GM12878 (cell line): ENCODE measurements around the gene SCN3B. TPM values are rescaled to one million over a fixed set of nuclear protein-coding genes. Genes with fewer than 3 reads are reported as not detected.

Experiments
- ATAC-seq: fragments of 200-7000 bp; cut with Tn5 transposase; 3 replicates; pipeline ENCODE4 v1.9.1; 2020; ENCODE audit warnings: mild to moderate bottlenecking, moderate library complexity
- BruUV-seq: library from RNA; stranded (reverse); fragments of 400-500 nt; replicated peaks from 2 replicates; lab custom pipeline; 2021; lab: Mats Ljungman, UMichigan
- CTCF ChIA-PET: fragments of 300-600 bp; sonication (Branson Sonifier 250); formaldehyde crosslinking; extraction: SDS; loops from one replicate; lab custom pipeline; 2021; ENCODE audit warnings: inconsistent platforms; lab: Yijun Ruan, JAX
- POLR2A ChIA-PET: fragments of 350-600 bp; formaldehyde crosslinking; extraction: SDS; loops from one replicate; lab custom pipeline; 2021; ENCODE audit warnings: inconsistent platforms; lab: Charles Lee
- RAD21 ChIA-PET: fragments of 300-600 bp; sonication (Branson Sonifier 250); formaldehyde crosslinking; loops from one replicate; lab custom pipeline; 2023; ENCODE audit warnings: antibody characterized with exemption; ENCODE audit not compliant: unreplicated experiment; lab: Charles Lee
- SMC1A ChIA-PET: fragments of 300-600 bp; sonication (Branson Sonifier 250); formaldehyde crosslinking; loops from one replicate; lab custom pipeline; 2023; ENCODE audit not compliant: unreplicated experiment, uncharacterized antibody; lab: Charles Lee
- DNase-seq: peaks from one replicate; pipeline ENCODE4 v3.0.0-alpha.2; 2011; ENCODE audit warnings: low read depth, low spot score
- FAIRE-seq: peaks from 3 replicates; lab custom pipeline; 2011; peaks lifted over from hg19 to GRCh38; lab: Jason Lieb, UNC
- H2AFZ ChIP-seq: 2 replicates; pipeline ENCODE4 v1.6.0; 2011; ENCODE audit warnings: low read depth, low read length, control low read depth; ENCODE audit not compliant: control insufficient read depth
- H3K27ac ChIP-seq: 2 replicates; pipeline ENCODE4 v1.5.1; 2011; ENCODE audit warnings: control low read depth; ENCODE audit not compliant: control insufficient read depth, insufficient read depth
- H3K27me3 ChIP-seq, 2 experiments: replicated peaks in 1 of 2; 2 replicates each; pipeline versions ENCODE4 v1.6.0 to v1.6.1; 2011; ENCODE audit warnings: low read length in 1 of 2; ENCODE audit not compliant: control insufficient read depth in 2 of 2, insufficient read depth in 2 of 2
- H3K36me3 ChIP-seq, 2 experiments: 2 replicates each; pipeline ENCODE4 v1.5.1; 2011; ENCODE audit warnings: low read length in 1 of 2; ENCODE audit not compliant: control insufficient read depth in 2 of 2, insufficient read depth in 2 of 2
- H3K4me1 ChIP-seq: 2 replicates; pipeline ENCODE4 v1.6.1; 2011; ENCODE audit warnings: mild to moderate bottlenecking, low read length, moderate library complexity, mixed read lengths; ENCODE audit not compliant: control insufficient read depth, insufficient read depth
- H3K4me2 ChIP-seq: 2 replicates; pipeline ENCODE4 v1.6.0; 2011; ENCODE audit warnings: control low read depth; ENCODE audit not compliant: control insufficient read depth, insufficient read depth
- H3K4me3 ChIP-seq: fragments of 200-600 bp; sonication (generic); 2 replicates; pipeline ENCODE4 v1.5.1; 2016
- H3K79me2 ChIP-seq: 2 replicates; pipeline ENCODE4 v1.6.0; 2011; ENCODE audit warnings: low read length; ENCODE audit not compliant: control insufficient read depth, insufficient read depth
- H3K9ac ChIP-seq: 2 replicates; pipeline ENCODE4 v1.8.0; 2011; ENCODE audit warnings: low read length, control low read depth, mixed read lengths; ENCODE audit not compliant: control insufficient read depth, insufficient read depth
- H3K9me3 ChIP-seq: replicated peaks from 3 replicates; pipeline ENCODE4 v1.5.1; 2011; ENCODE audit warnings: mild to moderate bottlenecking, low read length; ENCODE audit not compliant: control insufficient read depth, insufficient read depth
- H4K20me1 ChIP-seq: 2 replicates; pipeline ENCODE4 v1.6.0; 2011; ENCODE audit not compliant: control insufficient read depth, insufficient read depth
- ATF7 ChIP-seq: fragments of 450-650 bp; IDR thresholded peaks from 2 replicates; pipeline ENCODE4 v1.6.1; 2016; ENCODE audit warnings: low read depth, mild to moderate bottlenecking
- CEBPB ChIP-seq, 2 experiments: fragments of 150-350 bp in 1 of 2; IDR thresholded peaks; 2 replicates each; pipeline ENCODE4 v1.6.1; 2012 to 2014; ENCODE audit warnings: low read depth in 2 of 2, low read length in 2 of 2, borderline replicate concordance in 1 of 2, inconsistent platforms in 1 of 2
- E2F8 ChIP-seq: fragments of 450-650 bp; IDR thresholded peaks from 2 replicates; pipeline ENCODE4 v1.6.1; 2018; ENCODE audit warnings: mild to moderate bottlenecking, low read depth, moderate library complexity; ENCODE audit not compliant: partially characterized antibody
- ETV6 ChIP-seq, 2 experiments: fragments of 450-650 bp in 1 of 2; IDR thresholded peaks in 1 of 2; conservative IDR thresholded peaks in 1 of 2; 2 replicates each; pipeline ENCODE4 v1.6.1; 2014; ENCODE audit warnings: antibody characterized with exemption in 1 of 2, borderline replicate concordance in 1 of 2, low read depth in 1 of 2, mild to moderate bottlenecking in 1 of 2, moderate library complexity in 1 of 2
- MEF2B ChIP-seq: fragments of 450-650 bp; IDR thresholded peaks from 2 replicates; pipeline ENCODE4 v1.6.1; 2018; ENCODE audit warnings: mild to moderate bottlenecking, moderate library complexity; ENCODE audit not compliant: partially characterized antibody, poor library complexity, severe bottlenecking
- MTA2 ChIP-seq: fragments of 450-650 bp; IDR thresholded peaks from 2 replicates; pipeline ENCODE4 v1.6.1; 2016; ENCODE audit warnings: low read depth, mild to moderate bottlenecking, moderate library complexity
- MYC ChIP-seq: IDR thresholded peaks from 2 replicates; pipeline ENCODE4 v1.6.1; 2011; ENCODE audit warnings: mild to moderate bottlenecking, low read length, moderate library complexity, inconsistent platforms; ENCODE audit not compliant: insufficient read depth, insufficient replicate concordance, insufficient read length, severe bottlenecking
- NFXL1 ChIP-seq: fragments of 450-650 bp; IDR thresholded peaks from 2 replicates; pipeline ENCODE4 v1.6.1; 2017; ENCODE audit warnings: antibody characterized with exemption, mild to moderate bottlenecking, borderline replicate concordance
- NFYB ChIP-seq: IDR thresholded peaks from 2 replicates; pipeline ENCODE4 v1.6.1; 2011; ENCODE audit warnings: low read depth, mild to moderate bottlenecking, low read length, improper control_type of control experiment, moderate library complexity; ENCODE audit not compliant: insufficient read depth
- NR2C2 ChIP-seq: IDR thresholded peaks from 2 replicates; pipeline ENCODE4 v1.6.1; 2011; ENCODE audit warnings: borderline replicate concordance, low read depth; ENCODE audit not compliant: control insufficient read depth, insufficient read length
- REST ChIP-seq: IDR thresholded peaks from 2 replicates; pipeline ENCODE4 v1.6.1; 2012; ENCODE audit warnings: mild to moderate bottlenecking, low read depth, low read length
- SMARCA5 ChIP-seq: fragments of 450-650 bp; IDR thresholded peaks from 2 replicates; pipeline ENCODE4 v1.6.1; 2017; ENCODE audit warnings: mild to moderate bottlenecking
- SREBF1 ChIP-seq: IDR thresholded peaks from 2 replicates; pipeline ENCODE4 v1.6.1; 2012; ENCODE audit warnings: mild to moderate bottlenecking, low read length
- SUPT20H ChIP-seq: IDR thresholded peaks from 2 replicates; pipeline ENCODE4 v1.6.1; 2011; ENCODE audit warnings: low read depth, mild to moderate bottlenecking, low read length, moderate library complexity, borderline replicate concordance; ENCODE audit not compliant: control insufficient read depth
- TARDBP ChIP-seq: IDR thresholded peaks from 2 replicates; pipeline ENCODE4 v1.6.1; 2016; ENCODE audit warnings: borderline replicate concordance
- TBL1XR1 ChIP-seq: IDR thresholded peaks from 2 replicates; pipeline ENCODE4 v1.6.1; 2012; ENCODE audit warnings: low read depth, low read length, improper control_type of control experiment
- YBX1 ChIP-seq: fragments of 450-650 bp; IDR thresholded peaks from 2 replicates; pipeline ENCODE4 v1.6.1; 2016; ENCODE audit warnings: antibody characterized with exemption
- ZNF207 ChIP-seq: fragments of 450-650 bp; IDR thresholded peaks from 2 replicates; pipeline ENCODE4 v1.6.1; 2014; ENCODE audit warnings: antibody characterized with exemption, mild to moderate bottlenecking, borderline replicate concordance
- ZNF274 ChIP-seq: IDR thresholded peaks from one replicate; pipeline ENCODE4 v1.8.0; 2011; ENCODE audit not compliant: insufficient read length, insufficient read depth
- WGBS: methylation state at CpG from one replicate; pipeline ENCODE4 v1.1.6; 2016; ENCODE audit warnings: low lambda C conversion rate; ENCODE audit not compliant: insufficient replicate concordance, insufficient coverage; ENCODE audit errors: missing lambda C conversion rate; 5-methylcytosine and 5-hydroxymethylcytosine counted together
- in situ Hi-C: fragments of 300-500 bp; cut with MboI; formaldehyde crosslinking; loops from 9 replicates; pipeline ENCODE4 v1.14.3; 2018; ENCODE audit warnings: mixed read lengths
- intact Hi-C: fragments of 100-400 bp; cut with micrococcal nuclease; formaldehyde crosslinking; loops from one replicate; pipeline ENCODE4 v1.14.2; 2022; ENCODE audit not compliant: unreplicated experiment
- polyA plus RNA-seq, 11 experiments: library from polyadenylated mRNA; depleted of rRNA in 4 of 11; unstranded in 6 of 11; stranded (reverse) in 5 of 11; fragments of >200 nt; fragmentation: Nextera tagmentation in 4 of 11; fragmentation: Illumina TruSeq in 1 of 11; extraction: Ambion mirVana in 4 of 11; extraction: Trizol in 1 of 11; gene quantifications; 1 replicate in 1 of 11; 2 replicates in 10 of 11; pipeline versions ENCODE4 v1.2.1 to v1.2.3, GENCODE V29; 2011 to 2016; ENCODE audit warnings: inconsistent platforms in 2 of 11, missing spikeins in 2 of 11, low read depth in 1 of 11
- total RNA-seq, 4 experiments: library from RNA; depleted of rRNA in 3 of 4; stranded (reverse); fragments of >200 nt in 3 of 4; fragmentation: Illumina TruSeq in 1 of 4; extraction: Trizol in 1 of 4; gene quantifications; 2 replicates each; pipeline versions ENCODE4 v1.2.1 to v1.2.3, GENCODE V29; 2013 to 2021

SCN3B gene
- total and polyA plus RNA-seq, 10 of the 15 experiments (the other 5 are each of a cell fraction or from before 2014, with no cell fraction given) = 0.01 to 0.12 (median 0.09) TPM; not detected in 7

GRCh38 chr11:123677510-123677909 lies 23.1 kb upstream of the SCN3B start:
- no peaks in the 10 kb centered on the region for H3K36me3 ChIP-seq
- no peaks in the 10 kb centered on the region for H3K27me3 ChIP-seq
- WGBS = 0% methylated on average over 2 of the region's 2 CpGs
- no peak for ATAC-seq
- intact Hi-C loops (no loop called here), in situ Hi-C loops (no loop called here)
- no peaks in the 10 kb centered on the region for H3K4me1 ChIP-seq
- ChIA-PET SMC1A (interaction anchor here (1.1 to 1.2 kb wide), 2 partner anchors 30 to 34 kb away, joined by 3 read pairs; no protein-coding TSS in a partner anchor), RAD21 (interaction anchor here (0.5 kb wide), 1 partner anchor 18 kb away, joined by 3 read pairs; no protein-coding TSS in a partner anchor), POLR2A (no interaction called here), CTCF (interaction anchor here (1.1 to 2.8 kb wide), 3 partner anchors 8 to 33 kb away, joined by 4 to 8 read pairs (median 5); no protein-coding TSS in a partner anchor)
- no peak for DNase-seq
- no peak overlapping the region for H3K9ac ChIP-seq
- no peaks in the 10 kb centered on the region for H4K20me1 ChIP-seq
- BruUV-seq = no TSS peak
- H3K79me2 ChIP-seq = no peaks in the 10 kb centered on the region
- H3K27ac ChIP-seq = no peak overlapping the region
- FAIRE-seq = no peak
- H3K4me2 ChIP-seq = no peak overlapping the region
- no peak overlapping the region for H3K4me3 ChIP-seq
- H2AFZ ChIP-seq = no peak overlapping the region
- H3K9me3 ChIP-seq = no peaks in the 10 kb centered on the region
- TF ChIP-seq MEF2B (no peak), SMARCA5 (no peak), ZNF207 (no peak), SREBF1 (no peak), NFXL1 (no peak), E2F8 (no peak), YBX1 (no peak), NFYB (no peak), TARDBP (no peak), CEBPB (IDR thresholded peaks at IDR 0.05; ENCODE audit: borderline replicate concordance in 1 of 2, low read depth in 2 of 2, low read length in 2 of 2) (no peak), NR2C2 (no peak), MTA2 (no peak), ZNF274 (no peak), ATF7 (no peak), MYC (no peak), SUPT20H (no peak), TBL1XR1 (no peak), ETV6 (conservative IDR thresholded peaks at IDR 0.05 in 1 of 2, IDR thresholded peaks at IDR 0.05 in 1 of 2; ENCODE audit: borderline replicate concordance in 1 of 2, low read depth in 1 of 2) (no peak), REST (no peak)
